ENCODE measurements around the gene ACADSB. TPM values are rescaled to one million over a fixed set of nuclear protein-coding genes. Genes with fewer than 3 reads are reported as not detected.

ACADSB gene
- total and polyA plus RNA-seq, 8 donors: 17.9 to 61.8 (median 22.9) TPM

- Histone ChIP-seq H3K27ac (no peak overlapping the region), H3K4me1 (peaks cover 0 to 3% of the 10 kb centered on the region in 2 donors), H3K4me3 (no peak overlapping the region), H3K9me3 (no peaks in the 10 kb centered on the region), H3K36me3 (peaks cover 0 to 23% of the 10 kb centered on the region in 2 donors), H3K27me3 (no peaks in the 10 kb centered on the region)
- intact Hi-C loops (cut with DNase I): no loop called here
- DNase-seq (no peak), ATAC-seq (no peak)
- no peak for TF ChIP-seq CTCF (IDR thresholded peaks at IDR 0.05)
These were observed 26.8 kb downstream of the ACADSB start for GRCh38 chr10:123035467-123036086.

- H3K36me3 ChIP-seq: peaks cover 0 to 24% of the 10 kb centered on the region in 2 donors
- intact Hi-C loops (cut with DNase I): no loop called here
- DNase-seq (peak in 1 of 4 donors; percentile 37), ATAC-seq (peak; percentile 88)
- H3K9me3 ChIP-seq: no peaks in the 10 kb centered on the region
- TF ChIP-seq CTCF (IDR thresholded peaks at IDR 0.05): no peak
- no peak overlapping the region for H3K27ac ChIP-seq
- H3K27me3 ChIP-seq: no peaks in the 10 kb centered on the region
- peaks cover 0 to 3% of the 10 kb centered on the region in 2 donors for H3K4me1 ChIP-seq
- no peak overlapping the region for H3K4me3 ChIP-seq
These were observed 30.2 kb downstream of the ACADSB start for GRCh38 chr10:123038782-123039631.

- intact Hi-C loops (cut with DNase I): no loop called here
- no peaks in the 10 kb centered on the region for H3K9me3 ChIP-seq
- peaks cover 0 to 24% of the 10 kb centered on the region in 2 donors for H3K36me3 ChIP-seq
- no peak for TF ChIP-seq CTCF (IDR thresholded peaks at IDR 0.05)
- H3K27ac ChIP-seq: no peak overlapping the region
- H3K27me3 ChIP-seq: no peaks in the 10 kb centered on the region
- H3K4me3 ChIP-seq: no peak overlapping the region
- ATAC-seq (no peak), DNase-seq (no peak)
- peaks cover 0 to 3% of the 10 kb centered on the region in 2 donors for H3K4me1 ChIP-seq
These were observed 30.8 kb downstream of the ACADSB start for GRCh38 chr10:123039632-123039930.

- Histone ChIP-seq H3K36me3 (peaks cover 0 to 20% of the 10 kb centered on the region in 2 donors), H3K27me3 (no peaks in the 10 kb centered on the region), H3K4me1 (peaks cover 0 to 3% of the 10 kb centered on the region in 2 donors), H3K27ac (no peak overlapping the region), H3K4me3 (no peak overlapping the region), H3K9me3 (no peaks in the 10 kb centered on the region)
- no peak for DNase-seq
- intact Hi-C loops (cut with DNase I): loop anchor here in 1 of 2 donors (5.0 kb wide), 1 partner anchor 514 kb away; no protein-coding TSS in a partner anchor
- no peak for TF ChIP-seq CTCF (IDR thresholded peaks at IDR 0.05)
- ATAC-seq: no peak
These were observed 34.1 kb downstream of the ACADSB start for GRCh38 chr10:123042708-123043408.
